H1 (cell line): ENCODE measurements around the gene MRPL55. TPM values are rescaled to one million over a fixed set of nuclear protein-coding genes. Genes with fewer than 3 reads are reported as not detected.

Source experiments
- CTCF ChIA-PET: fragments of 300-600 bp; sonication (Branson Sonifier 250); formaldehyde crosslinking; loops from one replicate; lab custom pipeline; 2021; ENCODE audit not compliant: partially characterized antibody; lab: Charles Lee
- POLR2A ChIA-PET: fragments of 300-600 bp; sonication (Branson Sonifier 250); formaldehyde crosslinking; loops from one replicate; lab custom pipeline; 2021; ENCODE audit warnings: inconsistent platforms; ENCODE audit not compliant: partially characterized antibody; lab: Charles Lee
- DNase-seq, 2 experiments: peaks; one replicate each; pipeline versions ENCODE4 v3.0.0 to v3.0.0-alpha.2; 2010 to 2022; ENCODE audit warnings: low spot score in 2 of 2, low read depth in 1 of 2, mixed read lengths in 1 of 2
- FAIRE-seq: peaks from 2 replicates; lab custom pipeline; 2011; peaks lifted over from hg19 to GRCh38; lab: Jason Lieb, UNC
- H2AFZ ChIP-seq: 2 replicates; pipeline ENCODE4 v1.8.1; 2012; ENCODE audit warnings: low read length, inconsistent platforms
- H2AK5ac ChIP-seq: 2 replicates; pipeline ENCODE4 v1.6.1; 2013; ENCODE audit warnings: low read depth, low read length
- H2BK120ac ChIP-seq: replicated peaks from 2 replicates; pipeline ENCODE3; 2013; ENCODE audit warnings: low read depth, low read length, inconsistent platforms
- H2BK12ac ChIP-seq: 2 replicates; pipeline ENCODE4 v1.6.1; 2013; ENCODE audit warnings: low read depth, low read length
- H2BK15ac ChIP-seq: 2 replicates; pipeline ENCODE4 v1.6.1; 2013; ENCODE audit warnings: low read length
- H2BK20ac ChIP-seq: 2 replicates; pipeline ENCODE4 v1.6.1; 2013; ENCODE audit warnings: low read length
- H2BK5ac ChIP-seq: 2 replicates; pipeline ENCODE4 v1.6.1; 2013; ENCODE audit warnings: low read depth, low read length
- H3K14ac ChIP-seq: 2 replicates; pipeline ENCODE4 v1.6.1; 2013; ENCODE audit warnings: inconsistent platforms; ENCODE audit not compliant: insufficient read length
- H3K18ac ChIP-seq: 2 replicates; pipeline ENCODE4 v1.6.1; 2013; ENCODE audit warnings: low read length; ENCODE audit errors: extremely low read depth
- H3K23ac ChIP-seq: 2 replicates; pipeline ENCODE4 v1.6.1; 2013; ENCODE audit warnings: inconsistent platforms; ENCODE audit not compliant: insufficient read length
- H3K23me2 ChIP-seq: 2 replicates; pipeline ENCODE4 v1.6.1; 2013; ENCODE audit warnings: low read depth, low read length
- H3K27ac ChIP-seq: 2 replicates; pipeline ENCODE4 v1.6.1; 2011; ENCODE audit warnings: low read depth, low read length, inconsistent platforms
- H3K27me3 ChIP-seq, 4 experiments: replicated peaks in 1 of 4; 1 replicate in 1 of 4; 2 replicates in 3 of 4; pipeline versions ENCODE4 v1.6.1 to v1.8.1; 2011 to 2013; ENCODE audit warnings: low read length in 3 of 4, mild to moderate bottlenecking in 3 of 4, inconsistent platforms in 2 of 4, mixed read lengths in 2 of 4, moderate library complexity in 1 of 4; ENCODE audit not compliant: control insufficient read depth in 3 of 4, insufficient read depth in 3 of 4; ENCODE audit errors: extremely low read depth in 1 of 4
- H3K36me3 ChIP-seq, 4 experiments: 2 replicates each; pipeline versions ENCODE4 v1.6.1 to v1.8.1; 2011 to 2013; ENCODE audit warnings: mild to moderate bottlenecking in 4 of 4, low read length in 3 of 4, moderate library complexity in 2 of 4, control low read depth in 1 of 4, inconsistent platforms in 1 of 4; ENCODE audit not compliant: insufficient read depth in 4 of 4, control insufficient read depth in 2 of 4
- H3K4ac ChIP-seq: replicated peaks from 2 replicates; pipeline ENCODE3; 2013; ENCODE audit warnings: low read length, low read depth, mixed read lengths, inconsistent platforms; ENCODE audit not compliant: insufficient read length
- H3K4me1 ChIP-seq, 4 experiments: replicated peaks in 1 of 4; 1 replicate in 1 of 4; 2 replicates in 3 of 4; pipeline versions ENCODE4 v1.6.1 to v1.8.1; 2011 to 2013; ENCODE audit warnings: low read length in 3 of 4, inconsistent platforms in 2 of 4, mixed read lengths in 1 of 4; ENCODE audit not compliant: insufficient read depth in 4 of 4, control insufficient read depth in 3 of 4
- H3K4me2 ChIP-seq, 2 experiments: 2 replicates each; pipeline versions ENCODE4 v1.6.1 to v1.8.1; 2011 to 2013; ENCODE audit warnings: low read depth in 2 of 2, low read length in 2 of 2, control low read depth in 1 of 2, inconsistent platforms in 1 of 2, mild to moderate bottlenecking in 1 of 2; ENCODE audit not compliant: insufficient read depth in 1 of 2
- H3K4me3 ChIP-seq, 4 experiments: fragments of 200-600, 300-600 bp in 1 of 4; sonication (generic), shearing (Covaris generic), sonication (Bioruptor Twin) in 1 of 4; 2 replicates each; pipeline versions ENCODE4 v1.5.1 to v1.8.1; 2011 to 2016; ENCODE audit warnings: low read length in 4 of 4, low read depth in 3 of 4, control low read depth in 2 of 4, inconsistent platforms in 2 of 4, mild to moderate bottlenecking in 2 of 4, mixed read lengths in 1 of 4, moderate library complexity in 1 of 4; ENCODE audit not compliant: insufficient read depth in 2 of 4; ENCODE audit errors: extremely low read depth in 1 of 4
- H3K56ac ChIP-seq: replicated peaks from 2 replicates; pipeline ENCODE3; 2013; ENCODE audit warnings: low read depth, mild to moderate bottlenecking, mixed read lengths, low read length, inconsistent platforms; ENCODE audit not compliant: insufficient read length
- H3K79me1 ChIP-seq: 2 replicates; pipeline ENCODE4 v1.6.1; 2013; ENCODE audit warnings: low read depth, low read length, control low read depth
- H3K79me2 ChIP-seq, 2 experiments: 2 replicates each; pipeline versions ENCODE4 v1.6.1 to v1.8.1; 2012 to 2013; ENCODE audit warnings: low read length in 2 of 2, mild to moderate bottlenecking in 2 of 2, inconsistent platforms in 1 of 2; ENCODE audit not compliant: insufficient read depth in 2 of 2, control insufficient read depth in 1 of 2
- H3K9ac ChIP-seq, 4 experiments: replicated peaks in 1 of 4; 1 replicate in 1 of 4; 2 replicates in 3 of 4; pipeline versions ENCODE4 v1.6.1 to v1.8.1; 2011 to 2013; ENCODE audit warnings: low read depth in 3 of 4, low read length in 3 of 4, control low read depth in 2 of 4, mild to moderate bottlenecking in 2 of 4, moderate library complexity in 2 of 4, inconsistent platforms in 1 of 4; ENCODE audit errors: extremely low read depth in 1 of 4
- H3K9me3 ChIP-seq, 2 experiments: 2 replicates each; pipeline versions ENCODE4 v1.6.1 to v1.8.1; 2012 to 2013; ENCODE audit warnings: mild to moderate bottlenecking in 2 of 2, moderate library complexity in 2 of 2, control low read depth in 1 of 2, inconsistent platforms in 1 of 2, low read depth in 1 of 2, low read length in 1 of 2, mixed read lengths in 1 of 2; ENCODE audit not compliant: insufficient read depth in 2 of 2
- H4K20me1 ChIP-seq, 2 experiments: replicated peaks in 1 of 2; 2 replicates each; pipeline versions ENCODE3 to v1.8.1; 2011 to 2013; ENCODE audit warnings: inconsistent platforms in 2 of 2, low read length in 2 of 2, mild to moderate bottlenecking in 1 of 2; ENCODE audit not compliant: insufficient read depth in 2 of 2, control insufficient read depth in 1 of 2
- H4K5ac ChIP-seq: 2 replicates; pipeline ENCODE4 v1.6.1; 2013; ENCODE audit warnings: low read length, low read depth, mixed read lengths, inconsistent platforms; ENCODE audit not compliant: insufficient read length
- H4K8ac ChIP-seq: 2 replicates; pipeline ENCODE4 v1.8.0; 2013; ENCODE audit warnings: mild to moderate bottlenecking, moderate library complexity, low read length, inconsistent platforms; ENCODE audit not compliant: insufficient read depth; ENCODE audit errors: extremely low read depth
- H4K91ac ChIP-seq: replicated peaks from 2 replicates; pipeline ENCODE3; 2013; ENCODE audit warnings: low read length, mixed read lengths, inconsistent platforms; ENCODE audit not compliant: insufficient read length
- CTBP2 ChIP-seq: IDR thresholded peaks from 2 replicates; pipeline ENCODE4 v1.7.0; 2011; ENCODE audit warnings: borderline replicate concordance, mild to moderate bottlenecking, moderate library complexity, mixed read lengths, low read length; ENCODE audit not compliant: insufficient read depth, insufficient read length
- GABPA ChIP-seq: IDR thresholded peaks from 2 replicates; pipeline ENCODE4 v1.6.1; 2011; ENCODE audit warnings: mild to moderate bottlenecking, low read length, moderate library complexity, borderline replicate concordance; ENCODE audit not compliant: insufficient read depth
- SIN3A ChIP-seq, 2 experiments: IDR thresholded peaks in 1 of 2; conservative IDR thresholded peaks in 1 of 2; 2 replicates each; pipeline ENCODE4 v1.6.1; 2011 to 2012; ENCODE audit warnings: low read length in 2 of 2, improper control_type of control experiment in 1 of 2, low read depth in 1 of 2, mild to moderate bottlenecking in 1 of 2
- TCF12 ChIP-seq: IDR thresholded peaks from 2 replicates; pipeline ENCODE4 v1.6.1; 2011; ENCODE audit warnings: low read depth, mild to moderate bottlenecking, low read length
- ZNF274 ChIP-seq: IDR thresholded peaks from 2 replicates; pipeline ENCODE4 v1.7.0; 2012; ENCODE audit warnings: low read length, borderline replicate concordance; ENCODE audit errors: extremely low read depth
- WGBS, 2 experiments: shearing (Covaris generic) in 1 of 2; methylation state at CpG; one replicate each; pipeline versions ENCODE4 v1.1.6 to v1.1.7; 2013 to 2015; ENCODE audit warnings: low lambda C conversion rate in 2 of 2, mixed read lengths in 2 of 2, inconsistent platforms in 1 of 2, low coverage in 1 of 2, missing lambda C conversion rate in 1 of 2; ENCODE audit not compliant: insufficient replicate concordance in 2 of 2, insufficient coverage in 1 of 2, insufficient read length in 1 of 2; ENCODE audit errors: extremely low coverage in 1 of 2, missing lambda C conversion rate in 1 of 2; 5-methylcytosine and 5-hydroxymethylcytosine counted together
- polyA plus RNA-seq, 7 experiments: library from polyadenylated mRNA; depleted of rRNA in 3 of 7; stranded (reverse) in 5 of 7; unstranded in 2 of 7; fragments of >200 nt in 5 of 7; fragments of 200-250 nt in 2 of 7; gene quantifications; 1 replicate in 5 of 7; 2 replicates in 1 of 7; 4 replicates in 1 of 7; pipeline versions ENCODE4 v1.2.1 to v1.2.3, GENCODE V29; 2011 to 2013; ENCODE audit warnings: missing spikeins in 2 of 7, mixed read lengths in 2 of 7
- total RNA-seq: library from RNA; stranded (reverse); fragmentation: NEBNext Ultra II Directional; extraction: Animal tissue kit (Norgen Biotek cat#: 25700); gene quantifications from 2 replicates; pipeline ENCODE4 v1.2.1, GENCODE V29; 2021
- TF ChIP-seq, protein P1 (sequence below): IDR thresholded peaks from 2 replicates; pipeline ENCODE4 v1.6.1; 2011; ENCODE audit warnings: low read length, improper control_type of control experiment
- TF ChIP-seq, protein P2 (sequence below), 3 experiments: IDR thresholded peaks; 1 replicate in 2 of 3; 2 replicates in 1 of 3; pipeline versions ENCODE4 v1.5.1 to v1.6.1; 2011; ENCODE audit warnings: low read length in 3 of 3, mild to moderate bottlenecking in 3 of 3, inconsistent platforms in 2 of 3, low read depth in 1 of 3, moderate library complexity in 1 of 3; ENCODE audit not compliant: insufficient read depth in 1 of 3; ENCODE audit errors: control extremely low read depth in 1 of 3

MRPL55 gene
- total and polyA plus RNA-seq, 2 of the 8 experiments (the other 6 are each of a cell fraction or from before 2014, with no cell fraction given) = 59.0 to 244 TPM

DNA sequence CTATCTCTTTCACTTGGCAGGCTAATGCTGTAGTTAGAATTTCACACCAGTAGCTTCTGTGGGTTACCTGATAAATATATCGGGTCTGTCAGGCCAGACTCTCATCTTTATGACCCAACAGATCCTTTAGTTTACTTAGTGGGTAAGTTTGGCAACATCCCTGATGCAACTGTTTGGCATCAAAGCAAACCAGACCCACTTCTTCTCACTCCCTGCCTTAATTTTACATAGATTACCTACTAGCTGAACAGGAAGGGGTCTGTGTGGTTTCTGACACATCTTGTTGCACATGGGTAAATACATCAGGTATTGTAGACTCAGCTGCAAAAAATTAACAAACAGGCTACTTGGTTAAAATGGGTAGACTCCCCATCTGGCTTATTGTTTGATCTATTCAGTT is 27.8 kb upstream of the MRPL55 start:
- no peak overlapping the region for H4K5ac ChIP-seq
- H3K4ac ChIP-seq = no peak overlapping the region
- H2BK5ac ChIP-seq = no peak overlapping the region
- H3K27me3 ChIP-seq = peaks cover 0 to 27% (median 4%) of the 10 kb centered on the region in 4 experiments; a peak in 4 of 7 replicates
- H2BK20ac ChIP-seq = no peak overlapping the region
- H3K79me1 ChIP-seq = peaks cover 11% of the 10 kb centered on the region
- peaks cover 0 to 5% of the 10 kb centered on the region in 2 experiments for H4K20me1 ChIP-seq
- H4K8ac ChIP-seq = no peak overlapping the region
- no peak overlapping the region for H3K18ac ChIP-seq
- DNase-seq (no peak), FAIRE-seq (no peak)
- H2AK5ac ChIP-seq = no peak overlapping the region
- H3K56ac ChIP-seq = no peak overlapping the region
- H2BK120ac ChIP-seq = no peak overlapping the region
- H3K27ac ChIP-seq = no peak overlapping the region
- no peak overlapping the region for H2AFZ ChIP-seq
- no peaks in the 10 kb centered on the region for H3K36me3 ChIP-seq
- peaks cover 0 to 10% (median 6%) of the 10 kb centered on the region in 4 experiments; a peak in 5 of 7 replicates for H3K4me1 ChIP-seq
- H3K14ac ChIP-seq = no peak overlapping the region
- no peak overlapping the region for H3K4me2 ChIP-seq
- H3K4me3 ChIP-seq = no peak overlapping the region
- no peak overlapping the region for H3K23ac ChIP-seq
- H3K9ac ChIP-seq = no peak overlapping the region
- H2BK15ac ChIP-seq = no peak overlapping the region
- 92% methylated on average over 1 of the region's 1 CpG; no CpG with 5 or more reads in 1 of the 2 experiments for WGBS, 2 experiments
- H3K9me3 ChIP-seq = no peaks in the 10 kb centered on the region
- ChIA-PET POLR2A (no interaction called here), CTCF (interaction anchor here (1.0 to 3.4 kb wide), 4 partner anchors 27 to 132 kb away, joined by 3 to 17 read pairs (median 4); partner anchors contain the start of gene IBA57)
- peaks cover 5% of the 10 kb centered on the region; the same call in 1 of the 2 replicates for H3K23me2 ChIP-seq
- H2BK12ac ChIP-seq = no peak overlapping the region
- no peak overlapping the region for H4K91ac ChIP-seq
- peaks cover 0 to 13% of the 10 kb centered on the region in 2 experiments; a peak in 1 of 4 replicates for H3K79me2 ChIP-seq
- TF ChIP-seq, protein P1, sequence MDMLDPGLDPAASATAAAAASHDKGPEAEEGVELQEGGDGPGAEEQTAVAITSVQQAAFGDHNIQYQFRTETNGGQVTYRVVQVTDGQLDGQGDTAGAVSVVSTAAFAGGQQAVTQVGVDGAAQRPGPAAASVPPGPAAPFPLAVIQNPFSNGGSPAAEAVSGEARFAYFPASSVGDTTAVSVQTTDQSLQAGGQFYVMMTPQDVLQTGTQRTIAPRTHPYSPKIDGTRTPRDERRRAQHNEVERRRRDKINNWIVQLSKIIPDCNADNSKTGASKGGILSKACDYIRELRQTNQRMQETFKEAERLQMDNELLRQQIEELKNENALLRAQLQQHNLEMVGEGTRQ = no peak
- no peak for TF ChIP-seq ZNF274
- no peak for TF ChIP-seq CTBP2
- no peak for TF ChIP-seq SIN3A (conservative IDR thresholded peaks at IDR 0.05 in 1 of 2, IDR thresholded peaks at IDR 0.05 in 1 of 2; ENCODE audit: low read depth in 1 of 2, low read length in 2 of 2)
- TF ChIP-seq, protein P2, sequence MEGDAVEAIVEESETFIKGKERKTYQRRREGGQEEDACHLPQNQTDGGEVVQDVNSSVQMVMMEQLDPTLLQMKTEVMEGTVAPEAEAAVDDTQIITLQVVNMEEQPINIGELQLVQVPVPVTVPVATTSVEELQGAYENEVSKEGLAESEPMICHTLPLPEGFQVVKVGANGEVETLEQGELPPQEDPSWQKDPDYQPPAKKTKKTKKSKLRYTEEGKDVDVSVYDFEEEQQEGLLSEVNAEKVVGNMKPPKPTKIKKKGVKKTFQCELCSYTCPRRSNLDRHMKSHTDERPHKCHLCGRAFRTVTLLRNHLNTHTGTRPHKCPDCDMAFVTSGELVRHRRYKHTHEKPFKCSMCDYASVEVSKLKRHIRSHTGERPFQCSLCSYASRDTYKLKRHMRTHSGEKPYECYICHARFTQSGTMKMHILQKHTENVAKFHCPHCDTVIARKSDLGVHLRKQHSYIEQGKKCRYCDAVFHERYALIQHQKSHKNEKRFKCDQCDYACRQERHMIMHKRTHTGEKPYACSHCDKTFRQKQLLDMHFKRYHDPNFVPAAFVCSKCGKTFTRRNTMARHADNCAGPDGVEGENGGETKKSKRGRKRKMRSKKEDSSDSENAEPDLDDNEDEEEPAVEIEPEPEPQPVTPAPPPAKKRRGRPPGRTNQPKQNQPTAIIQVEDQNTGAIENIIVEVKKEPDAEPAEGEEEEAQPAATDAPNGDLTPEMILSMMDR (IDR thresholded peaks at IDR 0.05; ENCODE audit: control extremely low read depth in 1 of 3, insufficient read depth in 1 of 3, low read depth in 1 of 3, low read length in 3 of 3) = no peak
- no peak for TF ChIP-seq TCF12
- no peak for TF ChIP-seq GABPA
